H1 (cell line): ENCODE measurements around the gene TMEM266. TPM values are rescaled to one million over a fixed set of nuclear protein-coding genes. Genes with fewer than 3 reads are reported as not detected.
A peak's percentile ranks its signal among the peaks of the same experiment; 100 is the strongest.

Experiments used
- CTCF ChIA-PET: fragments of 300-600 bp; sonication (Branson Sonifier 250); formaldehyde crosslinking; loops from one replicate; lab custom pipeline; 2021; ENCODE audit not compliant: partially characterized antibody; lab: Charles Lee
- POLR2A ChIA-PET: fragments of 300-600 bp; sonication (Branson Sonifier 250); formaldehyde crosslinking; loops from one replicate; lab custom pipeline; 2021; ENCODE audit warnings: inconsistent platforms; ENCODE audit not compliant: partially characterized antibody; lab: Charles Lee
- DNase-seq, 2 experiments: peaks; one replicate each; pipeline versions ENCODE4 v3.0.0 to v3.0.0-alpha.2; 2010 to 2022; ENCODE audit warnings: low spot score in 2 of 2, low read depth in 1 of 2, mixed read lengths in 1 of 2
- FAIRE-seq: peaks from 2 replicates; lab custom pipeline; 2011; peaks lifted over from hg19 to GRCh38; lab: Jason Lieb, UNC
- H2AFZ ChIP-seq: 2 replicates; pipeline ENCODE4 v1.8.1; 2012; ENCODE audit warnings: low read length, inconsistent platforms
- H2AK5ac ChIP-seq: 2 replicates; pipeline ENCODE4 v1.6.1; 2013; ENCODE audit warnings: low read depth, low read length
- H2BK120ac ChIP-seq: replicated peaks from 2 replicates; pipeline ENCODE3; 2013; ENCODE audit warnings: low read depth, low read length, inconsistent platforms
- H2BK12ac ChIP-seq: 2 replicates; pipeline ENCODE4 v1.6.1; 2013; ENCODE audit warnings: low read depth, low read length
- H2BK15ac ChIP-seq: 2 replicates; pipeline ENCODE4 v1.6.1; 2013; ENCODE audit warnings: low read length
- H2BK20ac ChIP-seq: 2 replicates; pipeline ENCODE4 v1.6.1; 2013; ENCODE audit warnings: low read length
- H2BK5ac ChIP-seq: 2 replicates; pipeline ENCODE4 v1.6.1; 2013; ENCODE audit warnings: low read depth, low read length
- H3K14ac ChIP-seq: 2 replicates; pipeline ENCODE4 v1.6.1; 2013; ENCODE audit warnings: inconsistent platforms; ENCODE audit not compliant: insufficient read length
- H3K18ac ChIP-seq: 2 replicates; pipeline ENCODE4 v1.6.1; 2013; ENCODE audit warnings: low read length; ENCODE audit errors: extremely low read depth
- H3K23ac ChIP-seq: 2 replicates; pipeline ENCODE4 v1.6.1; 2013; ENCODE audit warnings: inconsistent platforms; ENCODE audit not compliant: insufficient read length
- H3K23me2 ChIP-seq: 2 replicates; pipeline ENCODE4 v1.6.1; 2013; ENCODE audit warnings: low read depth, low read length
- H3K27ac ChIP-seq: 2 replicates; pipeline ENCODE4 v1.6.1; 2011; ENCODE audit warnings: low read depth, low read length, inconsistent platforms
- H3K27me3 ChIP-seq, 4 experiments: replicated peaks in 1 of 4; 1 replicate in 1 of 4; 2 replicates in 3 of 4; pipeline versions ENCODE4 v1.6.1 to v1.8.1; 2011 to 2013; ENCODE audit warnings: low read length in 3 of 4, mild to moderate bottlenecking in 3 of 4, inconsistent platforms in 2 of 4, mixed read lengths in 2 of 4, moderate library complexity in 1 of 4; ENCODE audit not compliant: control insufficient read depth in 3 of 4, insufficient read depth in 3 of 4; ENCODE audit errors: extremely low read depth in 1 of 4
- H3K36me3 ChIP-seq, 4 experiments: 2 replicates each; pipeline versions ENCODE4 v1.6.1 to v1.8.1; 2011 to 2013; ENCODE audit warnings: mild to moderate bottlenecking in 4 of 4, low read length in 3 of 4, moderate library complexity in 2 of 4, control low read depth in 1 of 4, inconsistent platforms in 1 of 4; ENCODE audit not compliant: insufficient read depth in 4 of 4, control insufficient read depth in 2 of 4
- H3K4ac ChIP-seq: replicated peaks from 2 replicates; pipeline ENCODE3; 2013; ENCODE audit warnings: low read length, low read depth, mixed read lengths, inconsistent platforms; ENCODE audit not compliant: insufficient read length
- H3K4me1 ChIP-seq, 4 experiments: replicated peaks in 1 of 4; 1 replicate in 1 of 4; 2 replicates in 3 of 4; pipeline versions ENCODE4 v1.6.1 to v1.8.1; 2011 to 2013; ENCODE audit warnings: low read length in 3 of 4, inconsistent platforms in 2 of 4, mixed read lengths in 1 of 4; ENCODE audit not compliant: insufficient read depth in 4 of 4, control insufficient read depth in 3 of 4
- H3K4me2 ChIP-seq, 2 experiments: 2 replicates each; pipeline versions ENCODE4 v1.6.1 to v1.8.1; 2011 to 2013; ENCODE audit warnings: low read depth in 2 of 2, low read length in 2 of 2, control low read depth in 1 of 2, inconsistent platforms in 1 of 2, mild to moderate bottlenecking in 1 of 2; ENCODE audit not compliant: insufficient read depth in 1 of 2
- H3K4me3 ChIP-seq, 4 experiments: fragments of 200-600, 300-600 bp in 1 of 4; sonication (generic), shearing (Covaris generic), sonication (Bioruptor Twin) in 1 of 4; 2 replicates each; pipeline versions ENCODE4 v1.5.1 to v1.8.1; 2011 to 2016; ENCODE audit warnings: low read length in 4 of 4, low read depth in 3 of 4, control low read depth in 2 of 4, inconsistent platforms in 2 of 4, mild to moderate bottlenecking in 2 of 4, mixed read lengths in 1 of 4, moderate library complexity in 1 of 4; ENCODE audit not compliant: insufficient read depth in 2 of 4; ENCODE audit errors: extremely low read depth in 1 of 4
- H3K56ac ChIP-seq: replicated peaks from 2 replicates; pipeline ENCODE3; 2013; ENCODE audit warnings: low read depth, mild to moderate bottlenecking, mixed read lengths, low read length, inconsistent platforms; ENCODE audit not compliant: insufficient read length
- H3K79me1 ChIP-seq: 2 replicates; pipeline ENCODE4 v1.6.1; 2013; ENCODE audit warnings: low read depth, low read length, control low read depth
- H3K79me2 ChIP-seq, 2 experiments: 2 replicates each; pipeline versions ENCODE4 v1.6.1 to v1.8.1; 2012 to 2013; ENCODE audit warnings: low read length in 2 of 2, mild to moderate bottlenecking in 2 of 2, inconsistent platforms in 1 of 2; ENCODE audit not compliant: insufficient read depth in 2 of 2, control insufficient read depth in 1 of 2
- H3K9ac ChIP-seq, 4 experiments: replicated peaks in 1 of 4; 1 replicate in 1 of 4; 2 replicates in 3 of 4; pipeline versions ENCODE4 v1.6.1 to v1.8.1; 2011 to 2013; ENCODE audit warnings: low read depth in 3 of 4, low read length in 3 of 4, control low read depth in 2 of 4, mild to moderate bottlenecking in 2 of 4, moderate library complexity in 2 of 4, inconsistent platforms in 1 of 4; ENCODE audit errors: extremely low read depth in 1 of 4
- H3K9me3 ChIP-seq, 2 experiments: 2 replicates each; pipeline versions ENCODE4 v1.6.1 to v1.8.1; 2012 to 2013; ENCODE audit warnings: mild to moderate bottlenecking in 2 of 2, moderate library complexity in 2 of 2, control low read depth in 1 of 2, inconsistent platforms in 1 of 2, low read depth in 1 of 2, low read length in 1 of 2, mixed read lengths in 1 of 2; ENCODE audit not compliant: insufficient read depth in 2 of 2
- H4K20me1 ChIP-seq, 2 experiments: replicated peaks in 1 of 2; 2 replicates each; pipeline versions ENCODE3 to v1.8.1; 2011 to 2013; ENCODE audit warnings: inconsistent platforms in 2 of 2, low read length in 2 of 2, mild to moderate bottlenecking in 1 of 2; ENCODE audit not compliant: insufficient read depth in 2 of 2, control insufficient read depth in 1 of 2
- H4K5ac ChIP-seq: 2 replicates; pipeline ENCODE4 v1.6.1; 2013; ENCODE audit warnings: low read length, low read depth, mixed read lengths, inconsistent platforms; ENCODE audit not compliant: insufficient read length
- H4K8ac ChIP-seq: 2 replicates; pipeline ENCODE4 v1.8.0; 2013; ENCODE audit warnings: mild to moderate bottlenecking, moderate library complexity, low read length, inconsistent platforms; ENCODE audit not compliant: insufficient read depth; ENCODE audit errors: extremely low read depth
- H4K91ac ChIP-seq: replicated peaks from 2 replicates; pipeline ENCODE3; 2013; ENCODE audit warnings: low read length, mixed read lengths, inconsistent platforms; ENCODE audit not compliant: insufficient read length
- GTF2F1 ChIP-seq: IDR thresholded peaks from 2 replicates; pipeline ENCODE4 v1.6.1; 2012; ENCODE audit warnings: low read depth, low read length, improper control_type of control experiment, borderline replicate concordance
- MAFK ChIP-seq: IDR thresholded peaks from 2 replicates; pipeline ENCODE4 v1.6.1; 2012; ENCODE audit warnings: low read depth, mild to moderate bottlenecking, improper control_type of control experiment, low read length
- WGBS, 2 experiments: shearing (Covaris generic) in 1 of 2; methylation state at CpG; one replicate each; pipeline versions ENCODE4 v1.1.6 to v1.1.7; 2013 to 2015; ENCODE audit warnings: low lambda C conversion rate in 2 of 2, mixed read lengths in 2 of 2, inconsistent platforms in 1 of 2, low coverage in 1 of 2, missing lambda C conversion rate in 1 of 2; ENCODE audit not compliant: insufficient replicate concordance in 2 of 2, insufficient coverage in 1 of 2, insufficient read length in 1 of 2; ENCODE audit errors: extremely low coverage in 1 of 2, missing lambda C conversion rate in 1 of 2; 5-methylcytosine and 5-hydroxymethylcytosine counted together
- polyA plus RNA-seq, 7 experiments: library from polyadenylated mRNA; depleted of rRNA in 3 of 7; stranded (reverse) in 5 of 7; unstranded in 2 of 7; fragments of >200 nt in 5 of 7; fragments of 200-250 nt in 2 of 7; gene quantifications; 1 replicate in 5 of 7; 2 replicates in 1 of 7; 4 replicates in 1 of 7; pipeline versions ENCODE4 v1.2.1 to v1.2.3, GENCODE V29; 2011 to 2013; ENCODE audit warnings: missing spikeins in 2 of 7, mixed read lengths in 2 of 7
- total RNA-seq: library from RNA; stranded (reverse); fragmentation: NEBNext Ultra II Directional; extraction: Animal tissue kit (Norgen Biotek cat#: 25700); gene quantifications from 2 replicates; pipeline ENCODE4 v1.2.1, GENCODE V29; 2021

The TMEM266 gene
- total and polyA plus RNA-seq, 2 of the 8 experiments (the other 6 are each of a cell fraction or from before 2014, with no cell fraction given) = 2.6 TPM

- no peak overlapping the region for H3K18ac ChIP-seq
- TF ChIP-seq GTF2F1 (no peak), MAFK (0 out of 2 replicates have a peak, but pooled peaks have one; percentile 37)
- H4K8ac ChIP-seq = no peak overlapping the region; the same call in 1 of the 2 replicates
- no peaks in the 10 kb centered on the region; a peak in 2 of 8 replicates for H3K36me3 ChIP-seq
- no peak overlapping the region for H3K14ac ChIP-seq
- H2BK120ac ChIP-seq = no peak overlapping the region
- H4K5ac ChIP-seq = no peak overlapping the region
- no peak overlapping the region for H2BK12ac ChIP-seq
- H2BK5ac ChIP-seq = no peak overlapping the region
- no peaks in the 10 kb centered on the region for H4K20me1 ChIP-seq
- H3K23ac ChIP-seq = no peak overlapping the region
- H3K4me1 ChIP-seq = no peaks in the 10 kb centered on the region
- H3K79me1 ChIP-seq = no peaks in the 10 kb centered on the region
- no peak overlapping the region for H2AFZ ChIP-seq
- no peak overlapping the region for H3K4ac ChIP-seq
- no peak overlapping the region for H3K9ac ChIP-seq
- H3K23me2 ChIP-seq = no peaks in the 10 kb centered on the region
- FAIRE-seq (no peak), DNase-seq (no peak)
- H2AK5ac ChIP-seq = no peak overlapping the region
- H3K4me2 ChIP-seq = no peak overlapping the region
- H3K79me2 ChIP-seq = no peaks in the 10 kb centered on the region
- H3K4me3 ChIP-seq = no peak overlapping the region
- ChIA-PET POLR2A (interaction anchor here (0.6 kb wide), 1 partner anchor 30 kb away, joined by 3 read pairs; no protein-coding TSS in a partner anchor), CTCF (interaction anchor here (0.9 to 1.6 kb wide), 4 partner anchors 18 to 71 kb away, joined by 3 to 6 read pairs (median 4); no protein-coding TSS in a partner anchor)
- H4K91ac ChIP-seq = no peak overlapping the region
- H3K9me3 ChIP-seq = no peaks in the 10 kb centered on the region
- H3K27me3 ChIP-seq = no peaks in the 10 kb centered on the region
- no peak overlapping the region for H2BK20ac ChIP-seq
- no peak overlapping the region for H2BK15ac ChIP-seq
- no peak overlapping the region for H3K27ac ChIP-seq
- WGBS, 2 experiments = 86% methylated on average over 5 of the region's 5 CpGs; no CpG with 5 or more reads in 1 of the 2 experiments
- H3K56ac ChIP-seq = no peak overlapping the region
Observed at GRCh38 chr15:76078285-76078877, 18.6 kb downstream of the TMEM266 start.
